ENCODE data around the gene KCND3. TPM values are rescaled to one million over a fixed set of nuclear protein-coding genes. Genes with fewer than 3 reads are reported as not detected.

KCND3 gene
- total RNA-seq, 1 donor from 2014 or later = 5.5 TPM

DNA sequence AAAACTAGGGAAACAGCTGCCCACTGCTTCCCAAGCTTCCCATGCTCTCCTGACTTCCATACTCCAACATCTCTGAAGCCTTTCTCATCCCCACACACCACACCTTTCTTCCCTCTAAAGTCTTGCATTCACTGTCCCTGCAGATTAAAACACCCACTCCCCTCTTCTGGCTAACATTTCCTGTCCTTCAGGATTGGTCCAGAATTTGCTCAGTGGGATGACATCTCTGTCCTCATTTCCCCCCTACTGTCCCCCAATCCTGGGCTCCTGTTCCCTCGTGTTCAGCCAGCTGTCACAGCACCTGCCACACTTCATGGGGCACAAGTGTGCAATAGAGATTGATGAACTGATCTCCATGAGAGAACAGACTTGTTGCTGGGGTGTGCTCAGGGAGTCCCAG is 82.7 kb downstream of the KCND3 start:
- TF ChIP-seq, protein P1, sequence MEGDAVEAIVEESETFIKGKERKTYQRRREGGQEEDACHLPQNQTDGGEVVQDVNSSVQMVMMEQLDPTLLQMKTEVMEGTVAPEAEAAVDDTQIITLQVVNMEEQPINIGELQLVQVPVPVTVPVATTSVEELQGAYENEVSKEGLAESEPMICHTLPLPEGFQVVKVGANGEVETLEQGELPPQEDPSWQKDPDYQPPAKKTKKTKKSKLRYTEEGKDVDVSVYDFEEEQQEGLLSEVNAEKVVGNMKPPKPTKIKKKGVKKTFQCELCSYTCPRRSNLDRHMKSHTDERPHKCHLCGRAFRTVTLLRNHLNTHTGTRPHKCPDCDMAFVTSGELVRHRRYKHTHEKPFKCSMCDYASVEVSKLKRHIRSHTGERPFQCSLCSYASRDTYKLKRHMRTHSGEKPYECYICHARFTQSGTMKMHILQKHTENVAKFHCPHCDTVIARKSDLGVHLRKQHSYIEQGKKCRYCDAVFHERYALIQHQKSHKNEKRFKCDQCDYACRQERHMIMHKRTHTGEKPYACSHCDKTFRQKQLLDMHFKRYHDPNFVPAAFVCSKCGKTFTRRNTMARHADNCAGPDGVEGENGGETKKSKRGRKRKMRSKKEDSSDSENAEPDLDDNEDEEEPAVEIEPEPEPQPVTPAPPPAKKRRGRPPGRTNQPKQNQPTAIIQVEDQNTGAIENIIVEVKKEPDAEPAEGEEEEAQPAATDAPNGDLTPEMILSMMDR (IDR thresholded peaks at IDR 0.05) = no peak
- intact Hi-C loops (cut with DNase I) = no loop called here
- no peak for DNase-seq

DNA sequence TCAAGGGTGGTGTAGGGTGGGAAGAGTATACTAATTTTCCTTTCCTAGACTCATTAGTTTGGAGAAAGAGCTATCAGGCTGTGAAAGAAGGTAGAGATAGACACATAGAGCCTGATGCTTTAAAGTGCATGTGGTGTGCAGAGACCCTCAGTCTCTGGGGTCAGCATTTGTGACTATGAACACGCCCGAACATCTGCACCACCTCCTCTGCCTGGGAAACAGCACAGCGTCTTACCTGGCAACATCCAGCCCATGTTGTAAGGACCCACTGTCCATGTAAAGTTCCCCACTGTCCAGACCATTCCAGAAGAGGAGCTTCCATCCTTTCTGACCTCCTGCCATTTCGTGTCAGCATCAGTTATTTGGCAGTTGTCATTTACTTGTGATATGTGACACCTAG is 83.4 kb downstream of the KCND3 start:
- TF ChIP-seq, protein P1 (IDR thresholded peaks at IDR 0.05) = no peak
- DNase-seq = no peak
- H3K36me3 ChIP-seq = no peaks in the 10 kb centered on the region
- intact Hi-C loops (cut with DNase I) = no loop called here
- H3K4me1 ChIP-seq = no peaks in the 10 kb centered on the region
- ATAC-seq = no peak
- H3K27ac ChIP-seq = no peak overlapping the region
- H3K4me3 ChIP-seq = no peak overlapping the region
- no peaks in the 10 kb centered on the region for H3K9me3 ChIP-seq
- H3K27me3 ChIP-seq (ENCODE audit: low read depth) = no peaks in the 10 kb centered on the region

More for the DNA sequence above, 82.7 kb downstream of the KCND3 start:
- H3K27me3 ChIP-seq (ENCODE audit: low read depth) = no peaks in the 10 kb centered on the region
- no peak overlapping the region for H3K4me3 ChIP-seq
- no peak for ATAC-seq
- no peaks in the 10 kb centered on the region for H3K4me1 ChIP-seq
- no peak overlapping the region for H3K27ac ChIP-seq
- H3K36me3 ChIP-seq = no peaks in the 10 kb centered on the region
- H3K9me3 ChIP-seq = no peaks in the 10 kb centered on the region

DNA sequence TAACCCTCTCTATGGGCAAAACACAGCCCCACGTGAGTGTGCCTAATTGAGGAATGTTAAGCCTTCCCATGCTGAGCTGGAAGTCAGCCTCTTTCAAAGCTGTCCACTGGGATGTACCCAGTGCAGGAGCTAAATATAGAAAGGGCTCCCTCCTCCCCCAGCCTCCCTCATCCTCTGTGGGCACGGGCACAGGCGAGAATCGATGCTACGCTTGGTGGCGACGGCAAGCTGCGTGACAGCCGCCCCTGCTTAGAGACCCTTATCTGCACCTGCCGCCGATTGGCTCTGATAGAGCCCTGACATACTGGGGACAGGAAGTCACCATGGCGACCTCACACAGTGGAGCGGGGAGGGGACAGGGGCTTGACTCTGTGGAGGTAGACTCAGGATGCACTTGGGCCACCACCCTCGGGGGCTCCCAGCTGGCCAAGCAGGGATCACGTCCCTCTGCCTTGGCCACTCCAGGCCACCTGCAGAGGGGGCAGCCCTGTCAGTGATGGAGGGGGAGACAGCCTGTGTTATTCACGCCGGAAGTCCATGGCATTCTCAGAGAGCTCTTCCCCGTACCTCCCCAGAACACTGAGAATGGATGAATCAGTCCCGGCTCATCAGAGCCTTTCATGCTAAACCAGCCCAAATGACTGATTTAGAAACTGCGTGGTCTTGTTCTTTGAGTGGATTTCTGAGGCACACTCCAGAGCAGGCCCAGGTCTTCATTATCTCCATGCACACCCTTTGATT is 84.8 kb downstream of the KCND3 start:
- Histone ChIP-seq H3K27ac (no peak overlapping the region), H3K4me1 (no peaks in the 10 kb centered on the region), H3K27me3 (ENCODE audit: low read depth) (no peaks in the 10 kb centered on the region), H3K9me3 (no peaks in the 10 kb centered on the region), H3K4me3 (no peak overlapping the region), H3K36me3 (no peaks in the 10 kb centered on the region)
- no peak for ATAC-seq
- intact Hi-C loops (cut with DNase I) = no loop called here
- TF ChIP-seq, protein P1 (IDR thresholded peaks at IDR 0.05) = no peak
- DNase-seq = no peak

DNA sequence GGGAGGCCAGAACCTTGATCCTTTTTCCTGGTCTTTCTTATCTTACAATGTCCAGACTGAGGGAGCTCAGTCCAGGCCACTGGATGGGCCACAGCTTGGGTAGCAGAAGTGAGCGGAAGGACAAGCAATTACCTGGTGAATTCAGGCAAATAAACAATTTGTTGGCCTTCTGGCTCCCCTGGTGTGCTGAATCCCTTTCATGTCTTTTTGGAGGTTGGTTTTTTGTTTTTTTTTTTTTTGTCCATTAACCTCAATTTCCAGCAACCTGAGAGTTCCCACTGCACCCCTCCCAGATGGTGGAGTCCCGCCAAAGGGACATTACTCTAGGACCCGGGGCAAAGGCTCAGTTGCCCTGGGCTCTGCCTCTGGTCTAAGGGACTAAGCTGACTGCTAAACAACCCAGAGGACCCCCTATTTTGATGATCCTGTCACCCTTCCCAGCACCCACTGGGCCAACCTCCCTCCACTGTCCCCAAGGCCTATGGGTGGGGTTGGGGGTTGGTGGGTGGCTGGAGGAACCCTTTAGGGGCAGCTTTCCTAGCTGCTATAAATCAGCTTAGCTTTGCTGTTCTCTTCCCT is 85.5 kb downstream of the KCND3 start:
- Histone ChIP-seq H3K27me3 (ENCODE audit: low read depth) (no peaks in the 10 kb centered on the region), H3K36me3 (no peaks in the 10 kb centered on the region), H3K9me3 (no peaks in the 10 kb centered on the region), H3K4me1 (no peaks in the 10 kb centered on the region), H3K4me3 (no peak overlapping the region), H3K27ac (no peak overlapping the region)
- TF ChIP-seq, protein P1 (IDR thresholded peaks at IDR 0.05) = no peak
- ATAC-seq = no peak
- intact Hi-C loops (cut with DNase I) = no loop called here
- DNase-seq = no peak

DNA sequence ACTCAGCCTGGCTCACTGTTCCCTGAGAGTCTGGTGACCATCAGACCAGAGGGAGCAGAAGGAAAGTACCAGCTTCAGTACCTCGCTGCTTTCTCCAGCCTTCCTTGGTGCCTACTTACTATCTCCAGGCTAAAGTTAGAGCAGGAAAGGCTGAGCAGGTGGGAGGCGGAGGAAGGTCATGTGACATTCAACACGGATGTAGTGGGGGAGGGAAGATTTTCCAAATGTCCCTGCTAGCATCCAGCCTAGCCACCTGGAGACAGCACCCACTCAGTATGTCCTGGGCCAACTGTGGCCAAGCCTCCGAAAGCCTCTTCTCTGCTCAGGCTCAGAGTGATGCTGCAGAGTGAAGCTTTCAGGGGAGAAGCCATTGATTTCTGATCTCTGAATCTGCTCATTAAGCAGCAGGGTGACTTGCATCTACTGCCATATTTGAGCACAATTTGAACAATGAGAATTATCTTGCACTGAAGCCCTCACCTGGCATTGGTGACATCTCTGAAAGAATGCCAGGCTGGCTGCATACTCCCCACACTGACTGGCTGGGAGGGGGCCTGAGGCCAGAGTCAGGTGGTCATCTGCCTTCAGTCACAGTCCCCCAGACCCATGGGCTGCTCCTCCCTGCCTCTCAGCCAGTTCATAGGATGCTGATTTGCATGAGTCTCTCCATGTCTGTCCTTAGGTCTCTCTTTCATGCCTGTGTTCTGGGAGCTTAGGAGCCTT is 86.2 kb downstream of the KCND3 start:
- Histone ChIP-seq H3K9me3 (no peaks in the 10 kb centered on the region), H3K27ac (no peak overlapping the region), H3K4me3 (no peak overlapping the region), H3K4me1 (no peaks in the 10 kb centered on the region), H3K36me3 (no peaks in the 10 kb centered on the region), H3K27me3 (ENCODE audit: low read depth) (no peaks in the 10 kb centered on the region)
- intact Hi-C loops (cut with DNase I) = no loop called here
- no peak for DNase-seq
- TF ChIP-seq, protein P1 (IDR thresholded peaks at IDR 0.05) = no peak
- no peak for ATAC-seq
